ENCODE results near the gene PGLYRP1.

Gene PGLYRP1

DNA sequence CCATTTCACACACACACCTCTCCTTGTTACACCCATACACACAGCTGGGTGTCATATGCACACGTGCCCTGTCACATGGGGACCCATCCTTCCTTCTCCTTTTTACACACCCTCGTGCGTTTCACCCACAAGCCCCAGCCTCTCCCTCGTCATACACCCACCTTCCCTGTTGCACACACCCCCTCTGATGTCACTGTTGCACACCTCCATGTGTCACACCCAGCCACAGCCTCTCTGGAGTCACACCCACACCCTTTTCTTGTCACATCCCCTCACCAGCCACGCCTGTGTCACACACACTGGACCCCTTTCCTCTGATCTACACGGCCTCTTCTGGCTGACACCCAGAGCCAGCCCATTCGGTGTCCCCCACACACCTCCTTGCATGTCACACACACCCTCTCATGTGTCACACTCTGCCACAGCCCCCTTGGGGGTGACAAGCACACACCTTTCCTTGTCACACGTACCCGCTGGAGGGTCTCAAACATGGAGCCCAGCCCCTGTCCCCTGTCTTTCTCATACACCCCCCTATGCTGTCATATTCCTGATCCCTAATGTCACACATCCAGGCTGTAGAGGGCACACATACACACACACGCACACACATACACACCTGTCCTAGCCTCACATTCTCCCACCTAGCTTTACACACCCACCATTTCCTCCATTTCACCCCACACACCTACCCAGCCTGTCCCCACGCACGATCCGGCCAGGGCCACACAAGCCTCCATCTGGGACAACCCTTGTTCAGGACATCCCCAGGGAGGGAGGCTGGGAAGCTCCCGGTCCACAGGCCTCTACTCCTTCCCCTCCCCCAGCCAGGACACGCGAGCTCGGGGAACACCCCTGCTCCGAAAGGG lies 50.5 kb downstream of the PGLYRP1 start (continued):
- TF ChIP-seq ZNF514 (tag by site-specific recombination; IDR thresholded peaks at IDR 0.05): no peak
- TF ChIP-seq IKZF3 (tag by site-specific recombination; IDR thresholded peaks at IDR 0.05): 0 out of 2 replicates have a peak, but pooled peaks have one; percentile 24
- TF ChIP-seq PRDM10 (tag by site-specific recombination; IDR thresholded peaks at IDR 0.05): peak; percentile 84
- TF ChIP-seq WT1 (tag by site-specific recombination; IDR thresholded peaks at IDR 0.05): no peak
- TF ChIP-seq ZNF639 (tag by site-specific recombination; IDR thresholded peaks at IDR 0.05): no peak
- TF ChIP-seq ZFP41 (tag by site-specific recombination; IDR thresholded peaks at IDR 0.05; ENCODE audit: borderline replicate concordance): no peak
- no peak for TF ChIP-seq ZNF184 (tag by site-specific recombination; IDR thresholded peaks at IDR 0.05)
- peak; percentile 95 for TF ChIP-seq KLF1 (tag by site-specific recombination; IDR thresholded peaks at IDR 0.05)
- no peak for TF ChIP-seq KLF7 (tag by site-specific recombination; IDR thresholded peaks at IDR 0.05; ENCODE audit: borderline replicate concordance)
- no peak for TF ChIP-seq ZNF560 (tag by site-specific recombination; IDR thresholded peaks at IDR 0.05; ENCODE audit: borderline replicate concordance)
- no peak for TF ChIP-seq ATF2 (tag by site-specific recombination; IDR thresholded peaks at IDR 0.05; ENCODE audit: low read depth)
- peak; percentile 85 for TF ChIP-seq SCRT2 (tag by site-specific recombination; IDR thresholded peaks at IDR 0.05)
- TF ChIP-seq, protein P1, sequence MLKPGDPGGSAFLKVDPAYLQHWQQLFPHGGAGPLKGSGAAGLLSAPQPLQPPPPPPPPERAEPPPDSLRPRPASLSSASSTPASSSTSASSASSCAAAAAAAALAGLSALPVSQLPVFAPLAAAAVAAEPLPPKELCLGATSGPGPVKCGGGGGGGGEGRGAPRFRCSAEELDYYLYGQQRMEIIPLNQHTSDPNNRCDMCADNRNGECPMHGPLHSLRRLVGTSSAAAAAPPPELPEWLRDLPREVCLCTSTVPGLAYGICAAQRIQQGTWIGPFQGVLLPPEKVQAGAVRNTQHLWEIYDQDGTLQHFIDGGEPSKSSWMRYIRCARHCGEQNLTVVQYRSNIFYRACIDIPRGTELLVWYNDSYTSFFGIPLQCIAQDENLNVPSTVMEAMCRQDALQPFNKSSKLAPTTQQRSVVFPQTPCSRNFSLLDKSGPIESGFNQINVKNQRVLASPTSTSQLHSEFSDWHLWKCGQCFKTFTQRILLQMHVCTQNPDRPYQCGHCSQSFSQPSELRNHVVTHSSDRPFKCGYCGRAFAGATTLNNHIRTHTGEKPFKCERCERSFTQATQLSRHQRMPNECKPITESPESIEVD (tag by site-specific recombination; IDR thresholded peaks at IDR 0.05): no peak
- no peak; the same call in 1 of the 2 replicates for TF ChIP-seq GLIS1 (tag by site-specific recombination; IDR thresholded peaks at IDR 0.05)
- no peak for TF ChIP-seq REPIN1 (tag by site-specific recombination; IDR thresholded peaks at IDR 0.05; ENCODE audit: low read depth)
- no peak for TF ChIP-seq ZNF10 (tag by site-specific recombination; IDR thresholded peaks at IDR 0.05)
- TF ChIP-seq KLF10 (tag by site-specific recombination; IDR thresholded peaks at IDR 0.05): peak; percentile 60
- no peak for TF ChIP-seq ZNF214 (tag by site-specific recombination; IDR thresholded peaks at IDR 0.05; ENCODE audit: borderline replicate concordance)
- no peak for TF ChIP-seq ZNF16 (tag by site-specific recombination; IDR thresholded peaks at IDR 0.05; ENCODE audit: low read depth)
- no peak for TF ChIP-seq SP3 (tag by site-specific recombination; IDR thresholded peaks at IDR 0.05)
- no peak for TF ChIP-seq HOXA7 (CRISPR knock-in tag; IDR thresholded peaks at IDR 0.05; ENCODE audit: borderline replicate concordance)
- TF ChIP-seq ZNF350 (tag by site-specific recombination; IDR thresholded peaks at IDR 0.05): no peak
- TF ChIP-seq ZNF174 (tag by site-specific recombination; IDR thresholded peaks at IDR 0.05): no peak
- no peak for TF ChIP-seq ZNF266 (tag by site-specific recombination; IDR thresholded peaks at IDR 0.05; ENCODE audit: low read depth)
- no peak for TF ChIP-seq OSR2 (tag by site-specific recombination; IDR thresholded peaks at IDR 0.05)
- TF ChIP-seq, protein P2, sequence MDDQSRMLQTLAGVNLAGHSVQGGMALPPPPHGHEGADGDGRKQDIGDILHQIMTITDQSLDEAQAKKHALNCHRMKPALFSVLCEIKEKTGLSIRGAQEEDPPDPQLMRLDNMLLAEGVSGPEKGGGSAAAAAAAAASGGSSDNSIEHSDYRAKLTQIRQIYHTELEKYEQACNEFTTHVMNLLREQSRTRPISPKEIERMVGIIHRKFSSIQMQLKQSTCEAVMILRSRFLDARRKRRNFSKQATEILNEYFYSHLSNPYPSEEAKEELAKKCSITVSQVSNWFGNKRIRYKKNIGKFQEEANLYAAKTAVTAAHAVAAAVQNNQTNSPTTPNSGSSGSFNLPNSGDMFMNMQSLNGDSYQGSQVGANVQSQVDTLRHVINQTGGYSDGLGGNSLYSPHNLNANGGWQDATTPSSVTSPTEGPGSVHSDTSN (CRISPR knock-in tag; IDR thresholded peaks at IDR 0.05): no peak
- TF ChIP-seq, protein P3, sequence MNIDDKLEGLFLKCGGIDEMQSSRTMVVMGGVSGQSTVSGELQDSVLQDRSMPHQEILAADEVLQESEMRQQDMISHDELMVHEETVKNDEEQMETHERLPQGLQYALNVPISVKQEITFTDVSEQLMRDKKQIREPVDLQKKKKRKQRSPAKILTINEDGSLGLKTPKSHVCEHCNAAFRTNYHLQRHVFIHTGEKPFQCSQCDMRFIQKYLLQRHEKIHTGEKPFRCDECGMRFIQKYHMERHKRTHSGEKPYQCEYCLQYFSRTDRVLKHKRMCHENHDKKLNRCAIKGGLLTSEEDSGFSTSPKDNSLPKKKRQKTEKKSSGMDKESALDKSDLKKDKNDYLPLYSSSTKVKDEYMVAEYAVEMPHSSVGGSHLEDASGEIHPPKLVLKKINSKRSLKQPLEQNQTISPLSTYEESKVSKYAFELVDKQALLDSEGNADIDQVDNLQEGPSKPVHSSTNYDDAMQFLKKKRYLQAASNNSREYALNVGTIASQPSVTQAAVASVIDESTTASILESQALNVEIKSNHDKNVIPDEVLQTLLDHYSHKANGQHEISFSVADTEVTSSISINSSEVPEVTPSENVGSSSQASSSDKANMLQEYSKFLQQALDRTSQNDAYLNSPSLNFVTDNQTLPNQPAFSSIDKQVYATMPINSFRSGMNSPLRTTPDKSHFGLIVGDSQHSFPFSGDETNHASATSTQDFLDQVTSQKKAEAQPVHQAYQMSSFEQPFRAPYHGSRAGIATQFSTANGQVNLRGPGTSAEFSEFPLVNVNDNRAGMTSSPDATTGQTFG (tag by site-specific recombination; IDR thresholded peaks at IDR 0.05; ENCODE audit: borderline replicate concordance): no peak

Measured in HEK293 (cell line).